Activated CD8-positive, alpha-beta T cell treated with anti-CD3 and anti-CD28 coated beads for 36 hours (primary cell): ENCODE data around the gene GNAI3. TPM values are rescaled to one million over a fixed set of nuclear protein-coding genes. Genes with fewer than 3 reads are reported as not detected.
"Not testable (repeated sequence)": the region's sequence is repeated elsewhere in the genome, so short reads cannot be mapped to it uniquely, and the experiment has no call there.

Experiments used
- ATAC-seq: fragments of 200-7000 bp; cut with Tn5 transposase; one replicate; pipeline ENCODE4 v1.10.0; 2021; ENCODE audit warnings: mild to moderate bottlenecking, moderate library complexity
- CTCF ChIA-PET: fragments of 350-600 bp; sonication (Branson Sonifier 250); formaldehyde crosslinking; loops from one replicate; lab custom pipeline; 2021; ENCODE audit warnings: antibody characterized with exemption; lab: Charles Lee
- POLR2A ChIA-PET: fragments of 350-600 bp; sonication (Branson Sonifier 250); formaldehyde crosslinking; loops from one replicate; lab custom pipeline; 2021; ENCODE audit warnings: antibody characterized with exemption; lab: Charles Lee
- DNase-seq: peaks from one replicate; pipeline ENCODE4 v3.0.0-alpha.2; 2020
- H3K27ac Mint-ChIP-seq: one replicate; pipeline ENCODE4 v1.8.0; 2021; ENCODE audit warnings: mild to moderate bottlenecking, mixed read lengths
- H3K27me3 Mint-ChIP-seq: one replicate; pipeline ENCODE4 v1.8.0; 2021; ENCODE audit warnings: mixed read lengths
- H3K36me3 Mint-ChIP-seq: one replicate; pipeline ENCODE4 v1.8.0; 2021; ENCODE audit warnings: low read depth, mixed read lengths
- H3K4me1 Mint-ChIP-seq: one replicate; pipeline ENCODE4 v1.8.0; 2021; ENCODE audit warnings: low read depth, mixed read lengths
- H3K4me3 Mint-ChIP-seq: one replicate; pipeline ENCODE4 v1.8.0; 2021; ENCODE audit warnings: mild to moderate bottlenecking, moderate library complexity, mixed read lengths
- H3K9me3 Mint-ChIP-seq: one replicate; pipeline ENCODE4 v1.8.0; 2021; ENCODE audit warnings: mixed read lengths
- CTCF ChIP-seq: fragments of 200-600 bp; IDR thresholded peaks from one replicate; pipeline ENCODE4 v1.8.0; 2022; ENCODE audit warnings: antibody characterized with exemption, mild to moderate bottlenecking
- intact Hi-C: fragments of 100-400 bp; cut with micrococcal nuclease; formaldehyde crosslinking; loops from one replicate; pipeline ENCODE4 v1.10.0; 2022
- total RNA-seq, 2 experiments: library from RNA; stranded (reverse); gene quantifications; one replicate each; pipeline ENCODE4 v1.2.3, GENCODE V29; 2021

The GNAI3 gene
- total RNA-seq, 2 experiments from 2014 or later, result 7.5 to 7.7 TPM

- POLR2A ChIA-PET, result interaction anchor here (1.0 to 1.1 kb wide), 2 partner anchors 10 to 39 kb away, joined by 3 to 4 read pairs; partner anchors contain the start of genes GNAT2 and GSTM2
- no peaks in the 10 kb centered on the region for H3K36me3 Mint-ChIP-seq
- TF ChIP-seq CTCF, result no peak
- H3K9me3 Mint-ChIP-seq, result no peaks in the 10 kb centered on the region
- H3K27ac Mint-ChIP-seq, result no peak overlapping the region
- DNase-seq, result no peak
- no peak for ATAC-seq
- CTCF ChIA-PET, result interaction anchor here (0.7 to 2.8 kb wide), 7 partner anchors 13 to 301 kb away, joined by 3 to 26 read pairs (median 3); no protein-coding TSS in a partner anchor
- H3K4me1 Mint-ChIP-seq, result peaks cover 6% of the 10 kb centered on the region
- H3K27me3 Mint-ChIP-seq, result no peaks in the 10 kb centered on the region
- intact Hi-C loops, result no loop called here
- H3K4me3 Mint-ChIP-seq, result no peak overlapping the region
Measured at GRCh38 chr1:109658533-109659042, 110.2 kb downstream of the GNAI3 start.

GRCh38 chr1:109659145-109659544 lies 110.7 kb downstream of the GNAI3 start:
- TF ChIP-seq CTCF, result no peak
- H3K36me3 Mint-ChIP-seq, result no peaks in the 10 kb centered on the region
- H3K27ac Mint-ChIP-seq, result no peak overlapping the region
- DNase-seq (no peak), ATAC-seq (no peak)
- H3K9me3 Mint-ChIP-seq, result no peaks in the 10 kb centered on the region
- intact Hi-C loops, result no loop called here
- ChIA-PET CTCF (interaction anchor here (1.2 to 2.8 kb wide), 3 partner anchors 12 to 19 kb away, joined by 5 to 26 read pairs (median 6); no protein-coding TSS in a partner anchor), POLR2A (no interaction called here)
- peaks cover 6% of the 10 kb centered on the region for H3K4me1 Mint-ChIP-seq
- H3K27me3 Mint-ChIP-seq, result no peaks in the 10 kb centered on the region
- no peak overlapping the region for H3K4me3 Mint-ChIP-seq

GRCh38 chr1:109659997-109660690 lies 111.7 kb downstream of the GNAI3 start:
- Mint-ChIP-seq H3K36me3 (no peaks in the 10 kb centered on the region), H3K4me1 (peaks cover 3% of the 10 kb centered on the region), H3K4me3 (no peak overlapping the region), H3K9me3 (no peaks in the 10 kb centered on the region), H3K27ac (no peak overlapping the region), H3K27me3 (no peaks in the 10 kb centered on the region)
- ChIA-PET POLR2A (no interaction called here), CTCF (interaction anchor here (0.6 to 1.8 kb wide), 4 partner anchors 20 to 324 kb away, joined by 3 to 6 read pairs (median 4); partner anchors contain the start of gene GSTM1)
- ATAC-seq, result no peak
- DNase-seq, result no peak
- intact Hi-C loops, result no loop called here
- no peak for TF ChIP-seq CTCF

GRCh38 chr1:109660691-109661026 lies 112.2 kb downstream of the GNAI3 start:
- CTCF ChIA-PET, result interaction anchor here (0.6 to 1.8 kb wide), 4 partner anchors 20 to 323 kb away, joined by 3 to 6 read pairs (median 4); partner anchors contain the start of gene GSTM1
- H3K36me3 Mint-ChIP-seq, H3K27ac Mint-ChIP-seq, ATAC-seq, H3K27me3 Mint-ChIP-seq, H3K4me1 Mint-ChIP-seq, H3K4me3 Mint-ChIP-seq, intact Hi-C loops, H3K9me3 Mint-ChIP-seq, DNase-seq, POLR2A ChIA-PET: not testable (repeated sequence)

- ATAC-seq (no peak), DNase-seq (no peak)
- TF ChIP-seq CTCF, result no peak
- intact Hi-C loops, result no loop called here
- no peak overlapping the region for H3K27ac Mint-ChIP-seq
- CTCF ChIA-PET, result interaction anchor here (0.8 to 2.0 kb wide), 5 partner anchors 11 to 322 kb away, joined by 3 to 7 read pairs (median 4); no protein-coding TSS in a partner anchor
- H3K4me3 Mint-ChIP-seq, result no peak overlapping the region
- POLR2A ChIA-PET, result interaction anchor here (1.1 kb wide), 1 partner anchor 23 kb away, joined by 4 read pairs; no protein-coding TSS in a partner anchor
- H3K9me3 Mint-ChIP-seq, result no peaks in the 10 kb centered on the region
- no peaks in the 10 kb centered on the region for H3K27me3 Mint-ChIP-seq
- H3K36me3 Mint-ChIP-seq, result no peaks in the 10 kb centered on the region
- H3K4me1 Mint-ChIP-seq, result peaks cover 3% of the 10 kb centered on the region
Measured at GRCh38 chr1:109661391-109661790, 113.0 kb downstream of the GNAI3 start.
